Endothelial cell (in vitro differentiated cells): Measurements from ENCODE around the gene CDH24. TPM values are rescaled to one million over a fixed set of nuclear protein-coding genes. Genes with fewer than 3 reads are reported as not detected.
"Not testable (repeated sequence)": the region's sequence is repeated elsewhere in the genome, so short reads cannot be mapped to it uniquely, and the experiment has no call there.

Experiments used
- DNase-seq: peaks from one replicate; pipeline ENCODE4 v3.0.0; 2021; ENCODE audit warnings: low spot score
- H3K27ac Mint-ChIP-seq: one replicate; pipeline ENCODE4 v1.8.0; 2021; ENCODE audit warnings: mixed read lengths, inconsistent platforms; ENCODE audit not compliant: unreplicated experiment
- H3K27me3 Mint-ChIP-seq: one replicate; pipeline ENCODE4 v1.8.0; 2021; ENCODE audit warnings: mild to moderate bottlenecking, moderate library complexity, mixed read lengths, inconsistent platforms; ENCODE audit not compliant: unreplicated experiment
- H3K36me3 Mint-ChIP-seq: one replicate; pipeline ENCODE4 v1.8.0; 2021; ENCODE audit warnings: mild to moderate bottlenecking, low read depth, mixed read lengths, inconsistent platforms; ENCODE audit not compliant: unreplicated experiment
- H3K4me1 Mint-ChIP-seq: one replicate; pipeline ENCODE4 v1.8.0; 2021; ENCODE audit warnings: mild to moderate bottlenecking, mixed read lengths, inconsistent platforms; ENCODE audit not compliant: unreplicated experiment
- H3K4me3 Mint-ChIP-seq: one replicate; pipeline ENCODE4 v1.8.0; 2021; ENCODE audit warnings: mild to moderate bottlenecking, mixed read lengths, inconsistent platforms; ENCODE audit not compliant: unreplicated experiment
- H3K9me3 Mint-ChIP-seq: one replicate; pipeline ENCODE4 v1.8.0; 2021; ENCODE audit warnings: mixed read lengths, inconsistent platforms; ENCODE audit not compliant: unreplicated experiment
- total RNA-seq: library from RNA; stranded (reverse); fragmentation: NEBNext Ultra II Directional; extraction: Animal tissue kit (Norgen Biotek cat#: 25700); gene quantifications from one replicate; pipeline ENCODE4 v1.2.1, GENCODE V29; 2021; ENCODE audit not compliant: unreplicated experiment
- TF ChIP-seq, protein P1 (sequence below): fragments of 200-600 bp; sonication (generic); IDR thresholded peaks from one replicate; pipeline ENCODE4 v1.5.0; 2021; ENCODE audit warnings: antibody characterized with exemption; ENCODE audit not compliant: unreplicated experiment

CDH24 gene
- total RNA-seq, 1 donor from 2014 or later: 13.6 TPM

GRCh38 chr14:23021434-23021833, 35.9 kb downstream of the CDH24 start:
- Mint-ChIP-seq H3K4me3 (no peak overlapping the region), H3K9me3 (no peaks in the 10 kb centered on the region), H3K4me1 (peaks cover 28% of the 10 kb centered on the region), H3K27me3 (peaks cover 6% of the 10 kb centered on the region), H3K27ac (peak overlapping the region; percentile 27), H3K36me3 (peaks cover 21% of the 10 kb centered on the region)
- DNase-seq: no peak
- TF ChIP-seq, protein P1, sequence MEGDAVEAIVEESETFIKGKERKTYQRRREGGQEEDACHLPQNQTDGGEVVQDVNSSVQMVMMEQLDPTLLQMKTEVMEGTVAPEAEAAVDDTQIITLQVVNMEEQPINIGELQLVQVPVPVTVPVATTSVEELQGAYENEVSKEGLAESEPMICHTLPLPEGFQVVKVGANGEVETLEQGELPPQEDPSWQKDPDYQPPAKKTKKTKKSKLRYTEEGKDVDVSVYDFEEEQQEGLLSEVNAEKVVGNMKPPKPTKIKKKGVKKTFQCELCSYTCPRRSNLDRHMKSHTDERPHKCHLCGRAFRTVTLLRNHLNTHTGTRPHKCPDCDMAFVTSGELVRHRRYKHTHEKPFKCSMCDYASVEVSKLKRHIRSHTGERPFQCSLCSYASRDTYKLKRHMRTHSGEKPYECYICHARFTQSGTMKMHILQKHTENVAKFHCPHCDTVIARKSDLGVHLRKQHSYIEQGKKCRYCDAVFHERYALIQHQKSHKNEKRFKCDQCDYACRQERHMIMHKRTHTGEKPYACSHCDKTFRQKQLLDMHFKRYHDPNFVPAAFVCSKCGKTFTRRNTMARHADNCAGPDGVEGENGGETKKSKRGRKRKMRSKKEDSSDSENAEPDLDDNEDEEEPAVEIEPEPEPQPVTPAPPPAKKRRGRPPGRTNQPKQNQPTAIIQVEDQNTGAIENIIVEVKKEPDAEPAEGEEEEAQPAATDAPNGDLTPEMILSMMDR: no peak

DNA sequence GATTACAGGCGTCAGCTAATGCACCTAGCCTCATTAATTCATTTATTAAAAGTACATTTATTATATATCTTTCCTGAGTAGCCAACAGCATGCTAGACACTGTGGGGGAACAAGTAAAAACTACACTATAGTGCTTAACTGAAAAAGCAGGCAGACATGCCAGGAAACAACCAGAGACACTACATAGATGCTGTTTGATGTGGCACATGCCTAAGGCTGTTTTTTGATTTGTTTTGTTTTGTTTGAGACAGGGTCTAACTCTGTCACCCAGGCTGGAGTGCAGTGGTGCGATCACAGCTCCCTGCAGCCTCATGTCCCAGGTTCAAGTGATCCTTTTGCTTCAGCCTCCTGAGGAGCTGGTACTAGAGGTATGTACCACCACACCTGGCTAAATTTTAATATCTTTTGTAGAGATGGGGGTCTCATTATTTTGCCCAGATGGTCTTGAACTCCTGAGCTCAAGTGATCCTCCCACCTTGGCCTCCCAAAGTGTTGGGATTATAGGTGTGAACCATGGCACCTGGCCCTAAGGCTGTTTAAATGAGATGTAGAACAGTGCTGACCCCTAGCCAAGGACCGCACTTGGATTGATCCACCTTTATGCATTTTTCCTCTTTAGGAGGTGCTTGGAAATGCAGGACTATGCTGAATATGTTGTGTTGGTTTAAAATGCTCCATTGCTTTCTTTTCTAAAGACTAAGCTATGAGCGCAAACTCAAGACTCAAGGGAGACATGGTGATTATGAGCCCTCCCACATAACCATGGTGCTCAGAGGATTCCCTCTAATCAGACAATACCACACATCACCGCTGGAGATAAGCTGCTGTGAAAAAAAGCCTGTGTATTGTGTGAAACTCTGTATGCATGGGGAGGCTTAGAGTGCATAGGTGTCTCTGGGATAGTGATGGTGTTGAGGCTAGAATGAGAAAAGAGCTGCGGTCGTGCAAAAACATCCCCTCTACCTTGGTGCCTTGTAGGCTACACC, 36.9 kb downstream of the CDH24 start:
- TF ChIP-seq, protein P1: no peak
- H3K9me3 Mint-ChIP-seq: no peaks in the 10 kb centered on the region
- peak overlapping the region; percentile 10 for H3K27ac Mint-ChIP-seq
- peaks cover 4% of the 10 kb centered on the region for H3K27me3 Mint-ChIP-seq
- H3K4me3 Mint-ChIP-seq: peak overlapping the region; percentile 28
- H3K36me3 Mint-ChIP-seq: peaks cover 11% of the 10 kb centered on the region
- peaks cover 22% of the 10 kb centered on the region for H3K4me1 Mint-ChIP-seq
- no peak for DNase-seq

DNA sequence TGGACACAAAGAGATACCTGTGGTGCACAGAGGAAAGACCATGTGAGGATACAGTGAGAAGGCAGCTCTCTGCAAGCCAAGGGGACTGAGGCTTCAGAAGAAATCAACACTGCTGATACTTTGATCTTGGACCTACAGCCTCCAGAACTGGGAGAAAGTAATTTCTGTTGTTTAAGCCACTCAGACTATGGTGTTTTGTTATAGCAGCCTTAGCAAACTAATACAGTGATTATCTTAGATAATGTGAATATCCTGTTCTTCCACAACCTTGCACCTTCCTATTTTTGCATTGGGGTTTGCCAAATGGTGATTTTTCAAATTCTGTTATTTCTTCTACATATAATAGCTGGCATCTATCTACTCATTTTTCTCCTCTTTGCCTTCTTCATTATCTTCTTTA, 39.2 kb downstream of the CDH24 start:
- H3K4me3 Mint-ChIP-seq: no peak overlapping the region
- TF ChIP-seq, protein P1: no peak
- no peaks in the 10 kb centered on the region for H3K36me3 Mint-ChIP-seq
- H3K27me3 Mint-ChIP-seq: no peaks in the 10 kb centered on the region
- no peak for DNase-seq
- H3K4me1 Mint-ChIP-seq: peaks cover 15% of the 10 kb centered on the region
- no peak overlapping the region for H3K27ac Mint-ChIP-seq
- no peaks in the 10 kb centered on the region for H3K9me3 Mint-ChIP-seq

GRCh38 chr14:23017091-23017490, 40.2 kb downstream of the CDH24 start:
- no peaks in the 10 kb centered on the region for H3K9me3 Mint-ChIP-seq
- no peaks in the 10 kb centered on the region for H3K27me3 Mint-ChIP-seq
- no peaks in the 10 kb centered on the region for H3K36me3 Mint-ChIP-seq
- H3K27ac Mint-ChIP-seq: no peak overlapping the region
- DNase-seq: no peak
- TF ChIP-seq, protein P1: no peak
- peaks cover 10% of the 10 kb centered on the region for H3K4me1 Mint-ChIP-seq
- no peak overlapping the region for H3K4me3 Mint-ChIP-seq

DNA sequence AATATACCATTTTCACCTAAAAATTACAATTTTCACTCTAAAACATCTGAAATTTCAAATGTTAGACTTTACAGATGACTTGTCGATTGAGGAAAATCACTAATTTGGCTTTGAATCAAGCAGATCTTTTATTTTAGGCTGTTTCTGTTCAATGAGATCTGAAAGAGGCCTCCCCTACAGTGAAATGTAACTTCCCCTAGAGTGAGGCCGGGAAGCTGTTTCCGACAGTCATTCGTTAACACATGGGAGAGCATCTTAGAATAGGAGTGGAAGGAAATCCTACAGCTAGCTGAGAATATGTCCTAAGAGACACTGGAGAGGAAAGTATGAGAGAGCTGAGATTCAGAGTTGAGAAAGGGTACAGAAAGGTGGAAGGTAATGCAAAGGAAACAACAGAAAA, 41.7 kb downstream of the CDH24 start:
- Mint-ChIP-seq H3K27ac (peak overlapping the region; percentile 18), H3K4me3 (no peak overlapping the region), H3K27me3 (no peaks in the 10 kb centered on the region), H3K4me1 (peaks cover 4% of the 10 kb centered on the region), H3K9me3 (no peaks in the 10 kb centered on the region), H3K36me3 (no peaks in the 10 kb centered on the region)
- no peak for DNase-seq
- TF ChIP-seq, protein P1: no peak

GRCh38 chr14:23013749-23014054, 43.6 kb downstream of the CDH24 start:
- not testable (repeated sequence) for H3K27ac Mint-ChIP-seq, H3K4me1 Mint-ChIP-seq, H3K4me3 Mint-ChIP-seq, H3K27me3 Mint-ChIP-seq, H3K36me3 Mint-ChIP-seq, H3K9me3 Mint-ChIP-seq, DNase-seq
